ENCODE data around the gene KCNV2. TPM values are rescaled to one million over a fixed set of nuclear protein-coding genes. Genes with fewer than 3 reads are reported as not detected.
"Not testable (repeated sequence)": the region's sequence is repeated elsewhere in the genome, so short reads cannot be mapped to it uniquely, and the experiment has no call there.

The KCNV2 gene
- total and polyA plus RNA-seq, 2 of the 13 experiments (the other 11 are each of a cell fraction or from before 2014, with no cell fraction given), result not detected

- TF ChIP-seq, protein P1, sequence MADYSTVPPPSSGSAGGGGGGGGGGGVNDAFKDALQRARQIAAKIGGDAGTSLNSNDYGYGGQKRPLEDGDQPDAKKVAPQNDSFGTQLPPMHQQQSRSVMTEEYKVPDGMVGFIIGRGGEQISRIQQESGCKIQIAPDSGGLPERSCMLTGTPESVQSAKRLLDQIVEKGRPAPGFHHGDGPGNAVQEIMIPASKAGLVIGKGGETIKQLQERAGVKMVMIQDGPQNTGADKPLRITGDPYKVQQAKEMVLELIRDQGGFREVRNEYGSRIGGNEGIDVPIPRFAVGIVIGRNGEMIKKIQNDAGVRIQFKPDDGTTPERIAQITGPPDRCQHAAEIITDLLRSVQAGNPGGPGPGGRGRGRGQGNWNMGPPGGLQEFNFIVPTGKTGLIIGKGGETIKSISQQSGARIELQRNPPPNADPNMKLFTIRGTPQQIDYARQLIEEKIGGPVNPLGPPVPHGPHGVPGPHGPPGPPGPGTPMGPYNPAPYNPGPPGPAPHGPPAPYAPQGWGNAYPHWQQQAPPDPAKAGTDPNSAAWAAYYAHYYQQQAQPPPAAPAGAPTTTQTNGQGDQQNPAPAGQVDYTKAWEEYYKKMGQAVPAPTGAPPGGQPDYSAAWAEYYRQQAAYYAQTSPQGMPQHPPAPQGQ (CRISPR knock-in tag; IDR thresholded peaks at IDR 0.05; ENCODE audit: borderline replicate concordance), result no peak
- TF ChIP-seq ZNF782 (CRISPR knock-in tag; IDR thresholded peaks at IDR 0.05; ENCODE audit: borderline replicate concordance), result no peak
- TF ChIP-seq ZNF10 (CRISPR knock-in tag; IDR thresholded peaks at IDR 0.05; ENCODE audit: borderline replicate concordance, low read depth), result no peak
- TF ChIP-seq ZBTB38 (CRISPR knock-in tag; IDR thresholded peaks at IDR 0.05), result no peak
- TF ChIP-seq ZNF33A (CRISPR knock-in tag; IDR thresholded peaks at IDR 0.05; ENCODE audit: borderline replicate concordance), result no peak
- no peak for TF ChIP-seq PRPF4 (IDR thresholded peaks at IDR 0.05; ENCODE audit: low read depth, low read length, poor library complexity, severe bottlenecking)
Measured at GRCh38 chr9:2704504-2704903, 12.8 kb upstream of the KCNV2 start (continued).

- H4K20me1 ChIP-seq (ENCODE audit: insufficient read depth, low read length); H3K9me3 ChIP-seq (ENCODE audit: low read length); FAIRE-seq; H3K27me3 ChIP-seq (ENCODE audit: control insufficient read depth in 1 of 2, insufficient read depth in 2 of 2, low read length in 2 of 2); H3K4me2 ChIP-seq (ENCODE audit: low read depth, low read length); H2AFZ ChIP-seq (ENCODE audit: low read length); BruUV-seq (replicated peaks); H3K79me2 ChIP-seq (ENCODE audit: insufficient read depth, low read length); H3K36me3 ChIP-seq (replicated peaks in 1 of 2; ENCODE audit: control insufficient read depth in 1 of 2, insufficient read depth in 2 of 2, low read length in 2 of 2); H3K9ac ChIP-seq (ENCODE audit: insufficient read depth, low read depth, low read length); H3K27ac ChIP-seq (ENCODE audit: extremely low read length, insufficient read depth, low read length); intact Hi-C loops (cut with micrococcal nuclease; ENCODE audit: unreplicated experiment); H3K4me1 ChIP-seq (ENCODE audit: insufficient read depth, low read length); ATAC-seq; CTCF ChIA-PET (ENCODE audit: low intra/inter-chr PET ratio, low total read pairs); POLR2A ChIA-PET; DNase-seq (ENCODE audit: low spot score); in situ Hi-C loops (cut with HindIII; ENCODE audit: extremely low pct_ligation_motif_present, low pct_unique_long_range_greater_than_20kb); H3K4me3 ChIP-seq (replicated peaks in 1 of 3; ENCODE audit: insufficient read depth in 1 of 3, low read depth in 2 of 3, low read length in 3 of 3): not testable (repeated sequence)
- WGBS (ENCODE audit: low lambda C conversion rate), result 87% methylated on average over 3 of the region's 3 CpGs
Measured at GRCh38 chr9:2707256-2707655, 10.1 kb upstream of the KCNV2 start.
